Stimulated activated CD4-positive, alpha-beta T cell treated with anti-CD3 and anti-CD28 coated beads, TNF-alpha, amount 100 ng/mL, for 48 hours (primary cell): ENCODE results near the gene FAM53B.
A peak's percentile ranks its signal among the peaks of the same experiment; 100 is the strongest.

Experiments
- DNase-seq, 3 donors: peaks; one replicate each; pipeline ENCODE4 v3.0.0-alpha.2; 2020; ENCODE audit warnings: low read depth in 3 of 3

The FAM53B gene

DNA sequence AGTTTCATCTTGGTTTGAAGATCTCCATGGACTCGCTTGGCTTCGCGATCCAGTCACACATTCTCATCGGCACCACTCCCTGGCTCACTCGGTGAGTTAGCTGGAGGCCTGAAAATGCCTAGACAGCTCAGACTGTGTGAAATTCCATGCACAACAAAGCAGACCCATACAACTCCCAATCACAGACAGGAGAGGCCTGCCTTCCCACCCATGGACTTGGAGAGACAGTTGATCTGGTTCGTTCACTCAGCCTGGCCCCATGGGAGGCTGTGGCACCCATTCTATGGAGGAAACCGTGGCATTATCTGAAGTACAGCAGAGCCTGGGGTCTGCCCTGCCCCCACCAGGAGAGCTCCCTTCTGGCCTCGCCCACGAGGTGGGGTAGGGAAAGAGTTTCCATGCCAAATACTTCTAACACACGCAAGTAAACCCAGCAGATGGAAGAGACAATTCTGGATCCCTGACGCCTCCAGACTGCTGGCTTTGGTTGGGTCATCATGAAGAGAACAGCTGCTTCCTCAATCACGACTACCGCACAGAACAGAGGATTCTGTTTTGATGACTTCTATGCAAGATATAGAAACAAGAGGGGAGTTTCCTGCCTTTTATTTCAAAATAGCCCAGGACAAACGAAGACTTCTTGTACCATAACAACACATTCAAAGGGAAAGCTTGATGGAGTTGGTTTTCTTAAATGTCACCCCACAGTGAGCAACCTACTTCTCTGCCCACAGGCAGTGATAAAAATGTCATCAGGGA is 15.9 kb downstream of the FAM53B start:
- no peak for DNase-seq

DNA sequence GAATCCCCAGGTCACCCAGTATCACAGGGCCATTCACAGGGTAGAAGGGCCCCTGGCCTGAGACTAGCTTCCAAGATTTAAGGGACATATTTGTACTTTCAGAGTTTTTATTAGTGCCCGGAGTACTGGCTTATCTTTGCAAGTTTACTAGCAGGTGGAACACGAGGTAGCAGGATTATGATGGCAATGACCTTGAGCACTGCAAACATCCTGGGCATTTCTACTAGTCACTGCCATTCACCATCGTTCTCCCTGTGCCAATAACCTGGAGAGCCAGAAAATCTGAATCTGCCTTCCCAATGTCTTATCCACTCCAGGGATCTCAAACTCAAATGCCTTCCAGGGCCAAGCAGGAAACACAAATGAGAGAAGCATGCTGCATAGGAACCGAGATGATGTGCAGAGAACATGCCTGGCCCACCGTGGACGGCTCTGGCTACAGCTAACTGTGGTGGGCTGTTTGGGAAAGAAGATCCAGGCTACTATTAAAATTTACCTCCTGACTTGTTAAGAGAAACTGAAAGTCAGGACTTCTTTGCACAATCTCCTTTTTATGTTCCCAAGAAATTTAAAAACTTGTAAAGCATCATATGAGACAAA is 16.7 kb downstream of the FAM53B start:
- no peak for DNase-seq

DNA sequence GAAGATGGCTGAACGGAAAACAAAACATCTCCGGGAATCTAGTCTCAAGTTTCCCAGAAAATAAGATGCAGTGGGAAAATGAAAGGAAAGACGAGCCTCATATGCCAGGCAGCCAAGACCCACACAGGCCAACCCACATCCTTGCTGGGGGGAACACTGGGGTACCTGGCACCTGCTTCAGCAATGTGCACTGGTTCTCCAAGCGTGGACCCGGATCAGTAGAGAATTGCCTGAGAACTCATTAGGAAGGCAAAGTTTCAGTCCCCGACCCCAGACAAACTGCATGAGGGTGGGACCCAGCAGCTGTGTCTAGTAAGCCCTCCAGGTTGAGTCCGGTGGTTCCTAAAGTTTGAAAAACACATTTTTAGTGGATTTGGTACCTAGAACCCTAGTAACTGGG is 18.4 kb downstream of the FAM53B start:
- DNase-seq = no peak

DNA sequence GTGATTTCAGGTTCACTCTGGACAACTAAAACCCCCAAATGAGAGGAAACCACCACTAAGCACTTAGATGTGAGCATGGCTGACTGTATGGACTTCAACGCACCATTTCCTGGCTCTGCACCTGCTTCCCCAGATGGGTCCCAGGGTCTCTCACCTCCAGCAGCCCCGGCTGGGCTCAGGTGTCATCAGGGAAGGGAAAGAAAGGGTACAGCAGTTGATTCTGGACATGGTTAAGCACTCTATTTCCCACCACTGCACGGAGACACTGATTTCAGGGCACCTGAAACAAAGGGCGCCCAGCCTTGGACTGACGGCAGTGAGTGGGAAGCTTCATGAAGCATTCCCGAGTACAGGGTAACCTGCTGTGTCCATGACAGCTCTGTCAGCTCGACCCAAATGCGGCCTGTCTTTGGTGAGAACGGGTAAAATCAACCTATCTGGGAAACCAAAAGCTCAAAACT is 19.0 kb downstream of the FAM53B start:
- no peak for DNase-seq

DNA sequence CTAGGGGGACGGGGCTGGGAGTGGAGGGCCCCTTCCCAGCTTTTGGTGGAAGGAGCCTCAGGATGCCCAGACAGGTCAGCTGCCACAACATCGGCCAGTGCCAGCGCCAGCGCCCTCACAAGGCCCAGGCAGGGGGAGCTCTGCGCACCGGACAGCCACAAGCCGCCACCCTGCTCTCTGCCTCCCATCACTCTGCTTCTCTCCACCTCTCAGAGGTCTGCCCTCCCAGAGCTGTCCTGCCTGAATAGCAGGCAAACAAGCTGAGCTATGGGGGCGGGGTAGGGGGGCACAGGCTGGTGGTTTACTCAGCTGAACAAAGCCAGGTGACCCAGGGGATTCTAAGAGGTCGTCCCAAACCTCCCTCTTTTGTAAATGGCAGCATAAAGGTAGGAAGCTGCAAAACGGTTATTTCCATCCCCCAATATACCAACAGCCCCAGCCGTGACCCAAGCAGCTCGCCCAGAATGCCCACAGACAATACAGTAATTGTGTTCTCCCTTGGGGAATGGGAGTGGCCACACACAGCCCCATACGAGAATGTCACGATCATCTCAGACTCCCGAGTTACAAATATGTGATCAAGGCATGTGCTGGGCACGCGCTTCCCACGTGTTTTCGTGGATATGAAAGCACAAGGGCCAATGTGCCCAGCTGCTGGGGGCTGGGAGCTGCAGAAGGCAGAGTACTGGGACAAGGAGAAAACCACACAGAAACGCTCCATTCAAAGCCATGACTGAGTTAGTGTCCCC is 19.7 kb downstream of the FAM53B start:
- DNase-seq = no peak

DNA sequence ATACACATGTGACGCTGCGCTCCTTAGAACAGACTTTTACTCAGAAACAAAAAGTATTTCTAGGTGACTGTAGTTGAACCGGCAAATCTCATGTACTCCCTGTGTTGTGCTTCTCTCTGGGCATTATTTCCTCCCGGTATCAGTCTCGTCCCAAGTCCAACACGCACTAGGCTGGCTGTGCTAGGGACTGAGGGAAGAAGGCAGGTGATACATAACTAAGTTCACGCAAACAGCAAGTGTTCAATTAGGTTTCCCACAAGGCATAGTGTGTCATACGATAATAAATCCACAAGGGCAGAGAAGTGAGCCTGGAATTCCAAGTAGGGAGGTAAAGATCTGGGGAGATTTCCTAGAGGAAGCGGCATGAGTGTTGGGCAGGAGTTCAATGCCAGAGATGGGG is 20.4 kb downstream of the FAM53B start:
- no peak for DNase-seq

DNA sequence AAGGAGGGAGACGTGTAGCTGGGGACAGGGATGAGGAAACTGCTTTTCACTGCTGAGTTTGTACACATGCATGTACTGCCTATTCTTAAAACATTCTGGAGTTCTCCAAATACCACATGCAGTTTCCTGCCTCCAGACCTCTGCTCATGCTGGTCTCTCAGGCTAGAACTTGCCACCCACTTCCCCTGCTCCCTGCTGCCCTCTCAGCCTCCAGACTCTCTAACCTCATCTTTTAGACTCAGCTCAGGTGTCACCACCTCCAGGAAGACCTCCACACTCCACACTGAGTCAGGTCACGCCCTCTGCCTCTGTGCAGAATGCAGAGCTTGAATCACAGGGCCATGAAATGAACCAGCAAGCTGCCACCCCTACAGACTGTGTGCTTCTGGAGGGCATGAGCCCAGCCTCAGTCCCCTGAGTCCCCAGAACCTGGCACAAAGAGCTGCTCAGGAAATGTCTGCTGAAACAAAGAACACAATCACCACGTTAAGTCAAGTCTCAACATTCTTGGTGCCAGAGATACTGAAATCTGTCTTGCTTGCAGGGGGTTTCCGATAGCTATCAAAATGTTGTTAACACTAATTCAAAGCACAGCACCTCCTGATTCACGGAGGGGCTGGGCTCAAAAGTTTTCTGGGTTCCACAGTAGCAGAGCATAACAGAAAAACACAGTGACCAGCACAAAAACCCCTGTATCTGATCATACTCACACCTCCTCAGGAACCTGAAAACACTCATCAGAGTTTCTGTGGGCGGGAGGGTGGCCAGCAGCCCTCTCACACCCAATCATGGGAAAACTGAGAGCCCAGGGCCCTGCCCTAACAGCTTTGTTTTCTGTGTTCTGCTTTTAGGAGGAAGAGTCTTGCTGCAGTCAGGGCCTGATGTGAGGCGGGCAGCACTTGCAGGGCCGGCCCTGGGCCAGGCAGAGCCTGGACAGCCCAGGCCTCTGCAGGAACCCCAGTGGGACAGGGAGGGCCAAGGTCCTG is 21.1 kb downstream of the FAM53B start:
- DNase-seq = peak in 1 of 3 donors; percentile 56

DNA sequence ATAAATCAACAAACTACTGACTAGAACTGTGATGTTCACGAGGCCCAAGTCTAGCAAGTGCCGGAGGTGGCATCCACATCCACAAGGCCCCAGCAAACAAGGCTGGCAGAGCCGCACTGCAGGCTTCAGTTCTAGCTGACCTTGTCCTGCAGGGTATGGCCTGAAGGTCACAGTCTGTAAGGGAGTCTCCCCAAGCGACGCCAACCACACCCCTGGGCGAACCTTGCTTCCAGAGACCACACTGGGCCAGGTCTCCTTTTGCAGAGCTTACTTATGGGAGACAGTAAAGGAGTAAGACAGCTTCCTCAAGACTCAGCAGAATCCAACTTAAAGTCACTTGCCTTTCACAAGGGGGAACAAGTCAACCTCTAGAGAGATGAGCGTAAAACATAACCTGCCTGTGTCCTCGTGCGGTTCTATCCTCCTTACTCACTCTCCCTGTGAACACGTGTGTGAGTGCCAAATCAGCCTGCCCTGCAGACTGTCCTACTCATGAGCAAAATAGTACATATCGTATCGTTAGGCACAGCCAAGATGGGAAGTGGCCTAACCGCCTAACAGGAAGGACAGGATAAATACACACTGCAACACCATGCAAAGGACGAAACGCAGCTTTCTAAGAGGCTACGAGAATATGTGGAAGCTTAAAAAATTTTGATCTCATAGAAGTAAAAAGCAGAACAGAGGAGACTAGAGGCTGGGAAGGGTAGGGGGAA is 22.7 kb downstream of the FAM53B start:
- DNase-seq = no peak

DNA sequence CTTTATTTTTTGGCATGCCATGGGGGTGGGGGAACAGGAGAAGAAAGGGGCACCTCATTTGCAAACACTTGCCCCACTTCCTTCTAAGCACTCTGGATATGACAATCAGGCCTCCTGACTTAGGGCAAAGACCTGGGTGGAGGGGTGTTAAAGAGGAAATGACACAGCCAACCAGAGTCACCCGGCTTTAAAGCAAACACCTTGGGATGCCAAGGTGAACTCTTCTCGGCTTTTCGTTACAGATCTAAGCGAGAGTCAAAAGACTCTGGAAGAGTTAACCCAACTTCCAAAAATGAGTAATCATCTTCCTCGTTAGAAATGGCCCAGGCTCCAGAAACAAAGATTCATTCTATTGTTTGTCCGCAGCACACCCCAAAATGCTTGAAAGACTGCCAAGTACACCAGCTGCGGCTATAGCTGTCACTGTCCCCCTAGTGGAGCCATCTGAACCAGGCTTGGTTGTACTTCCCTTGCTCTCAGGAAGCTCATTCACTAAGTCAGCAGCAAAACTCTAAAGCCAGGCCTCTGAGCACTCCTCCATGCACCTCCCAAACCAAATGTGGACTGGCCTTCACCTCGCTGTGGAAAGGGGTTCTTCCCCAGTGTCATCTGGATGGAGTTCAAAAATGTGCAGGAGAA is 24.8 kb downstream of the FAM53B start:
- DNase-seq = peak in 1 of 3 donors; percentile 56

DNA sequence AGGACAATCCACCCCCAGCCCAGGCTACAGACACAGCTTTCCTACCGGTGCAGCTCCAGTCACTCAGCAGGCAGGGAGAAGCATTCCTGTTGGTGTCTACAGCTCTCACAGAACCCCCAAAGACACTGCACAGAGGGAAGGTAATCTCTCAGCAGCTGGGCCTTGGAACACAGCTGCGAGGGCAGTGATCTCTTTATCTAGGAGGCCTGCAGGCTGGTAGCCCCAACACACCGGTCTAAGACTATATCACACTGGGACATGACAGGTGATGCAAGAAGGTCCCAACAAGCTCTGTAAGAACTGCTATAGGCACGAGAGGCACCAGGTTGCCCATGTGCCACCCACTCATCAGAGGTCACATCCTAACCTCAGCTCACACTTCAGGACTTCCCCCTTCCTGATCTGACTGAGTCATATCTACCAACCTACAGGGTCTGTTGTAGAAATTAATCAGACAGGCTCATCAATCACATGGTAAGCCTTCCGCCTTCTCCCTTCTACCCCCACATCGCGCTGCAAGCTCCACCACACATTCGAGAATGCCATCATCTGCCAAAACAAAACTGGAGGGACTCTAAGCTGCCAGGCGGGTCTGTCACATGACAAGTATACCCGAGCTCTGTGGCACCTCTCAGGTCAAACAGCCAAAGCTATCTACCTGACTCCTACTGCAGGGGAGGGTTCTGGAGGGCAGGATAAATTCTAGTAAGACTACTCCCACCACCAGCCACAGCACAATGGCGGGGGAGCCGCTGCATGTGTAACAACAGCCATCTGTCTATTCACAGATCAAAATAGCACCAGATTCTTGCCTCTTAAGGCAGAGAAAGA is 26.1 kb downstream of the FAM53B start:
- DNase-seq = peak in 2 of 3 donors; percentile 65 to 80

DNA sequence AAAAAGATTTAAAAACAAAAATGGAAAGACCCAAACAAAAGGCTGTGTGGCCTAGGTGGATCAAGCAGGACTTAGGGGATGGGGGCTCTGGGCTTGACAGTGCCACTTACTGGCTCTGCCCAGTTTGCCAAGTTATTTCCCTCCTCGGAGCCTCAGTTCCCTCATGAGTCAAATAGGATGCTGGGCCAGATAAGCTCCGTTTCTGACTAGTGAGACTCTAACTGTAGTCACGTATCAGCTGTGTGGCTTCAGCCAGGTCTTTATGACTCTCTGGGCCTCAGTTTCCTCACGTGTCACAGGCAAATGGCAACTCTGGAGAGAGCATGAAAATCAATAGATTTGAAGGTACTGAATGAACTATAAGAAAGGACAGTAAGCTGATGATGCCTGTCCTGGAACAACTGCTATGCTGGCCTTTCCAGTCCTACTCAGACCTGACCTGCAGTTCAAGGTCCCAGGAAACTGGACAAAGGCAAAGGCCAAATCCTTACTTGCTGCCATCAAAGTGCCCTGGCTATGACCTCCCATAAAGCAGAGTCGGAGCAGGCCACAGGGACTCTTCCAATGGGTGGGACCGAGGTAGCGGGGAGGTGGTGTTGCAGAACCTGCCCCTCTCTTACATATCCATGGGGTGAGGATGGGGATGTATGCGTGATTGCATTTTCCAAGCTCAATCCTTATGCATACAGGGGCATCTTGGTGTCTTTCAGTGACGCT is 27.0 kb downstream of the FAM53B start:
- DNase-seq = no peak

DNA sequence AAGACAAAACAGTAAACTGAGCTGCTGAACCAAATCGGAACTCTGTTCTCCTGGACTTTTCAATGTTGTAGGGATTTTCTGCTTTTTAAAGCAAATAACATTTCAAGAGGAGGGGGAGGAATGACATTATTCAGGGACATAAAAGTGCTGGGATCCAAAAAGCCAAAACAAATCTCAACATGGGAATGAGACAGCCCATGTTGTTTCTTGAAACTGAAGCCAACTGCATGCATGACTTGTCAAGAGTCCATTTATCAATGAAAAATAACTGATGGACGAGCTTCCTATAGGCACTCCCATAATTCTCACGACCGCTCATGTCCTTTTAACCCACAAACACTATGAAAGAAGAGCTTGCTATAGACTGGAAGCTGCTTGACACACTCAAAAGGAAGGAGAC is 27.8 kb downstream of the FAM53B start:
- no peak for DNase-seq

DNA sequence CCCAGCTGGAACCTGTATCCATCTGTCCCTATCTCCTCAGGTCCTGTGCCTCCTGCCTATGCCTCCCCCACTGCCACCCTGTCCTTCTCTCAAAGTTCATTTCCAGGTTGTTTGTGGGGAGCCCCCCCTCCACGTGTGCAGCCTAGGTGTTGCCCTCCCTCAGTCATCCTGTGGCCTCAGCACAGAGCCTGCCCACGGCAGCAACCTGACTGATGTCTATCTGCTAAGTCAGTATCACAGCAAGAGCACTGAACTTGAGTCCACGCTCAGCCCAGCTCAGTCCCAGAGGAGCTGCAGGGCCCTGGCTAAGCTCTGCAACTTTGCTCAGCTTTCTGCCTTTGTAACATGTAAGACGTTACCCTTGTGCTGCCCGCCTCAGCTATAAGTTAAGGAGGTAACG is 28.7 kb downstream of the FAM53B start:
- DNase-seq = no peak

DNA sequence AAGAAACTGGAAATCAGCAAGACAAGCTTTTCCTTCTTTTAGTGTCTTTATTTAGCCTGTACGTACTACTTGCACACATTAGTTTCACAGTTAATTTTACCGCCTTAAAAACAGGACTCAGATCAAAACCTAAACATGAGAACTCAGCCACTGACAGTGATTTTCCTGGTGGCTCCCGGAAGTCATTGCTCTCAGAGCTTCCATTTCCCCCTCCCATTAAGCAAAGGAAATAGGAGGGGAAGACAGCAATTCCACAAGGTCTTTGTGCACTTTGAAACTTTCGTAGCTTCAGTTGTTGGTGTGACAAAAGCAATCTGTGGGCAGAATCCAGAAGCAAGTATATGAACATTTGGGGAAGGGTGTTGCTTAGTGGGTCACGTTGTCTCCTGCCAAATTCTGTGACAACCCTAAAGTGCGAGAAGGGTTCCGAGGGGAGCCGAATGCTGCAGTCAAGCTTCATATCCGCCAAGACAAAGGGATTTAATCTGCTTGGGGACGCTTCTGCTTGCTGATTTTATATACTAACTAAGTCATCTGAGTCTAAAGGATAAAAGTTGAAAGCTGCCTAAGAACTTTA is 30.4 kb downstream of the FAM53B start:
- no peak for DNase-seq

DNA sequence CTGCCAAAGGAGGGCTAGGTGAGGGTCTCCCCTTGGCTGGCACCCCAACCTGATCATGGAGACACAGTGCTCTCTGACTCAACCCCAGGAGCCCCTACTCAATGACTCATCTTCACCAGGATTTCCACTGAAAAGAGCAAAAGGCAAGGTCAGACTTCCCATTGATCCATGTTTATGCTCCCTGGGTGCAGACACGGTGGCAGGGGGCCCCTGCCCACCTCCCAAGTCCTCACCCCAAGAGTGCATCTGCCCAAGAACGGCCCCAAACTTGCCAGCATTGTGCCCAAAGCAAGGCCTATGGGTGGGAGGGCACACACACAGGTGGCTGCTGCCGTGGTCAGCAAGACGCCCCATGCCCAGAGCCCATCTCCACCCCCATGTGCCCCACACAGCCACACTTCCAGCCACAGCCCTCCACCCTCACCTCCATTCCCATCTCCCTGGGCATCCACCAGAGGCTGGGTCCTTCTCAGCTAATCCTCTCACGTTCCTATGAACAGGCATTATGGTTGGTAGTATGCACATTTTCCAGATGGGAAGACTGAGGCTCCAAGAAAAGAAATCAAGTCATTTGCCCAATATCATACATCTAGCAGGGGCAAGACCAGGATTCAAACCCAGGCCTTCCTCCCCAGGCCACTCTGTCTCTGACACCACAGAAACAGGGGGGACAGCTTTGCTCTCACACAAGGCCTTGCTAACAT is 31.3 kb downstream of the FAM53B start:
- no peak for DNase-seq

DNA sequence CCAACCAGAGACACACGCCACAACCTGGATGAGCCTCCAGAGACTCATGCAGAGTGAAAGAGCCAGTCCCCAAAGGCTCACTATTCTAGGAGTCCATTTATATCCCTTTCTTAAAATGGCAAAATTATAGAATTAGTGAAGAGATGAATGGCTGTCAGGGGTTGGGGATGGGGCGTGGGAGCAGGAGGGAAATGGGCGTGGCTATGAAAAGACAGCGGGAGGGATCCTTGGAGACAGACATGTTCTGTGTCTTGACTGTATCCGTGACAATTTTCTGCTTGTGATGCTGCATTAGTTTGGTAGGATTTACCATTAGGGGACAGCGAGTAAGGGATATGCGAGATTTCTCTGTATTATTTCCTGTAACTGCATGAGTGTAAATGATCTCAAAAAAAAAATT is 33.0 kb downstream of the FAM53B start:
- no peak for DNase-seq

DNA sequence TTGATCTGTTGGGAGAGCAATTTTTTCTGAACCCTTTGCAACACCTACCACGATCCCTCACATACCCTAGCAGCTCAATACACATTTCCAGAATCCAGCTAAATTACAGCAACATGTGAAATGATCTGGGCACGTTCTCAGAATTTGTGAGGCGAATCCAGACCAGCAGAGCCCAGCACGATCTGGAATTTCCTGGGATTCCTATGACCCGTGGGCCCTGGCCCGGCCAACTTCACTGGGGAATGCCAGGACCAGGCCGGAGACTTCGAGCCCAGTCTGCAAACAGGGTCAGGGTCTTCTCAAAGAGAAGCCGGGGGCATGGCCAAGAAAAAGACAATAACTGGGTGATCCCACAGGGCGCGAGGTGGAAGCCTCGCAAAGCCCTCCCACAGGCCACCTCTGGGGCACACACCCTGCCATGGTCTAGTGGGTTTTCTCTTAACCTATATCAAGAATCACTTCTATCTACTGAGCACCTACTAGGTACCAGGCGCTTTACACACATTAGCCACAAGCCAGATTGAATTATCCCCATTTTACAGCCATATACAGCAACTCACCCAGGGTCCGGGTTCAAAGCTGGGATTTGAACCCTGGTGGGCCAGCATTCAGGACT is 33.8 kb downstream of the FAM53B start:
- no peak for DNase-seq
